OCI-LY3 (cell line): ENCODE results near the gene DEPDC5.

Experiments
- H2AFZ ChIP-seq: fragments of 200-600, 300-600 bp; shearing (Covaris generic); 2 replicates; pipeline ENCODE4 v1.6.0; 2014; ENCODE audit warnings: antibody characterized with exemption, low read depth, low read length
- H3K27ac ChIP-seq: fragments of 200-600, 300-600 bp; sonication (generic); 2 replicates; pipeline ENCODE4 v1.5.1; 2014; ENCODE audit warnings: mild to moderate bottlenecking, low read length, moderate library complexity, mixed read lengths
- H3K27me3 ChIP-seq: fragments of 200-600, 300-600 bp; sonication (generic); 2 replicates; pipeline ENCODE4 v1.6.1; 2014; ENCODE audit warnings: low read depth, low read length, mixed read lengths
- H3K36me3 ChIP-seq: fragments of 200-600, 300-600 bp; sonication (generic); replicated peaks from 2 replicates; pipeline ENCODE3; 2014; ENCODE audit warnings: low read depth, low read length, mixed read lengths
- H3K4me1 ChIP-seq: fragments of 300-600, 200-600 bp; sonication (generic); 2 replicates; pipeline ENCODE4 v1.6.1; 2014; ENCODE audit warnings: low read length, mixed read lengths
- H3K4me2 ChIP-seq: fragments of 200-600, 300-600 bp; sonication (generic); 2 replicates; pipeline ENCODE4 v1.6.1; 2014; ENCODE audit warnings: low read length, mixed read lengths
- H3K4me3 ChIP-seq: fragments of 300-600, 200-600 bp; sonication (generic); 2 replicates; pipeline ENCODE4 v1.5.1; 2014; ENCODE audit warnings: antibody characterized with exemption, mild to moderate bottlenecking, low read length, moderate library complexity
- H3K79me2 ChIP-seq: fragments of 300-600, 200-600 bp; shearing (Covaris generic); 2 replicates; pipeline ENCODE4 v1.6.1; 2014; ENCODE audit warnings: mild to moderate bottlenecking, low read length, mixed read lengths
- H3K9ac ChIP-seq: fragments of 300-600, 200-600 bp; shearing (Covaris generic); 2 replicates; pipeline ENCODE4 v1.6.0; 2014; ENCODE audit warnings: mild to moderate bottlenecking, low read length, moderate library complexity
- H3K9me3 ChIP-seq: fragments of 200-600, 300-600 bp; shearing (Covaris generic); 2 replicates; pipeline ENCODE4 v1.6.1; 2014; ENCODE audit warnings: low read length, mixed read lengths; ENCODE audit not compliant: insufficient read depth
- H4K20me1 ChIP-seq: fragments of 200-600, 300-600 bp; sonication (generic); 2 replicates; pipeline ENCODE4 v1.6.1; 2016; ENCODE audit warnings: low read length, mixed read lengths; ENCODE audit not compliant: insufficient read depth
- CTCF ChIP-seq: fragments of 200-600, 300-600 bp; sonication (generic); IDR thresholded peaks from 2 replicates; pipeline ENCODE4 v1.5.1; 2014; ENCODE audit warnings: antibody characterized with exemption, low read length, low read depth
- EZH2phosphoT487 ChIP-seq: fragments of 200-600 bp; shearing (Covaris generic); IDR thresholded peaks from 2 replicates; pipeline ENCODE4 v1.6.1; 2018; ENCODE audit warnings: antibody characterized with exemption, mixed run types, low read depth

Gene DEPDC5

GRCh38 chr22:31938296-31938695 is 184.5 kb downstream of the DEPDC5 start:
- Histone ChIP-seq H3K27me3 (peaks cover 3% of the 10 kb centered on the region; the same call in 1 of the 2 replicates), H3K36me3 (no peaks in the 10 kb centered on the region), H3K79me2 (no peaks in the 10 kb centered on the region), H3K9me3 (no peaks in the 10 kb centered on the region), H3K4me2 (no peak overlapping the region), H3K9ac (no peak overlapping the region), H3K4me1 (peaks cover 3% of the 10 kb centered on the region), H2AFZ (no peak overlapping the region), H4K20me1 (no peaks in the 10 kb centered on the region), H3K27ac (no peak overlapping the region), H3K4me3 (no peak overlapping the region)
- no peak for TF ChIP-seq EZH2phosphoT487

GRCh38 chr22:31940506-31940905 is 186.7 kb downstream of the DEPDC5 start:
- Histone ChIP-seq H3K27ac (no peak overlapping the region), H3K4me3 (no peak overlapping the region), H3K36me3 (peaks cover 5% of the 10 kb centered on the region), H3K9me3 (no peaks in the 10 kb centered on the region), H3K4me1 (peaks cover 7% of the 10 kb centered on the region), H3K79me2 (peaks cover 12% of the 10 kb centered on the region), H3K27me3 (no peaks in the 10 kb centered on the region), H3K4me2 (no peak overlapping the region), H4K20me1 (peaks cover under 1% of the 10 kb centered on the region; the same call in 1 of the 2 replicates), H3K9ac (no peak overlapping the region), H2AFZ (no peak overlapping the region)
- TF ChIP-seq CTCF = no peak
- no peak for TF ChIP-seq EZH2phosphoT487

- Histone ChIP-seq H3K27ac (no peak overlapping the region), H3K4me2 (no peak overlapping the region), H3K4me3 (no peak overlapping the region), H4K20me1 (peaks cover 16% of the 10 kb centered on the region), H3K27me3 (no peaks in the 10 kb centered on the region), H3K9me3 (no peaks in the 10 kb centered on the region), H3K9ac (no peak overlapping the region), H3K36me3 (peaks cover 10% of the 10 kb centered on the region), H3K79me2 (peaks cover 28% of the 10 kb centered on the region), H2AFZ (no peak overlapping the region), H3K4me1 (peaks cover 22% of the 10 kb centered on the region)
- no peak for TF ChIP-seq CTCF
- no peak for TF ChIP-seq EZH2phosphoT487
Observed at GRCh38 chr22:31942091-31942490, 188.3 kb downstream of the DEPDC5 start.

DNA sequence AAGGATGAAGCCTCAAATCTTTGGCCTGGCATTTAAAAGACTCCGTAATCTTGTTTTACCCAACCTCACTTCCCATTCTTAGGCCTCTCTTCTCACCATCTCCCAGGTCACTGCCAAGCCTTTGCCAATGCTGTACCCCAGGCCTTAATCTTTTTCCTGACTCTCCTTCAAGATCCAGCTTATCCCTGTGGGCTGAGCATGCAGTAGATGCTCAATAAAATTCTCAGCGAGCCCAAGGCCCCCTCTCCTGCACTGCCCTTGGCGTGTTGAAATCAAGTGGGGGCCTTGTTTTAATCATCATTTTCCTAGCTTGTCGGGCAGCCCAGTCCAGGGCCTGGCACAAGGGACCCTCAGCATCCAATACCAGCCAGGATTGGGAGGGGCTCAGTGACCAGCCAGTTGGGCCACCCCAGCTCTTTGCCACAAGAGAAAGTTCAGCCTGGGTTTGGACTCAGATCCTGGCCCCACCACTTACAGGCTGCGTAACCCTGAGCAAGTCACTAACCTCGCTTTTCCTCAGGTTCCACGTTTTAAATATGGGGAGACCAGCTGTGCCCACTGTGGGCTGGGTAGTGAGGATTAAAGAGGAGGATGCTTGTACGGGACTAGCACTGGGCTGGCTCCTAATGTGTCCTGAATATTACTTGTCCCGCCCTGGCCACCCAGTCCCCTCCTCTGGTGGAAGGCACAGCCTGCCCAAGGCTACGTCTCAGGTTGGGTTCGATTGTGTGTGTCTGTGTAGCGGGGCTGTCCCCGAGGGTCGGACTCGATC is 189.6 kb downstream of the DEPDC5 start:
- peak overlapping the region; percentile 94 for H3K4me3 ChIP-seq
- TF ChIP-seq CTCF = no peak
- TF ChIP-seq EZH2phosphoT487 = no peak
- peak overlapping the region; percentile 79 for H2AFZ ChIP-seq
- H4K20me1 ChIP-seq = peaks cover 27% of the 10 kb centered on the region
- peak overlapping the region; percentile 77 for H3K27ac ChIP-seq
- peaks cover 18% of the 10 kb centered on the region for H3K36me3 ChIP-seq
- peak overlapping the region; percentile 98 for H3K9ac ChIP-seq
- H3K4me1 ChIP-seq = peaks cover 26% of the 10 kb centered on the region
- peaks cover 41% of the 10 kb centered on the region for H3K79me2 ChIP-seq
- H3K4me2 ChIP-seq = peak overlapping the region; percentile 83
- H3K9me3 ChIP-seq = no peaks in the 10 kb centered on the region
- no peaks in the 10 kb centered on the region for H3K27me3 ChIP-seq
